CD4-positive, alpha-beta T cell treated with Interleukin-2 at 100 ng/mL for 4 hours (primary cell): ENCODE data around the gene RAP1GAP2.
A peak's percentile ranks its signal among the peaks of the same experiment; 100 is the strongest.
"Not testable (repeated sequence)": the region's sequence is repeated elsewhere in the genome, so short reads cannot be mapped to it uniquely, and the experiment has no call there.

Experiments used
- DNase-seq: peaks from one replicate; pipeline ENCODE4 v3.0.0-alpha.2; 2020; ENCODE audit warnings: low spot score

The RAP1GAP2 gene

DNA sequence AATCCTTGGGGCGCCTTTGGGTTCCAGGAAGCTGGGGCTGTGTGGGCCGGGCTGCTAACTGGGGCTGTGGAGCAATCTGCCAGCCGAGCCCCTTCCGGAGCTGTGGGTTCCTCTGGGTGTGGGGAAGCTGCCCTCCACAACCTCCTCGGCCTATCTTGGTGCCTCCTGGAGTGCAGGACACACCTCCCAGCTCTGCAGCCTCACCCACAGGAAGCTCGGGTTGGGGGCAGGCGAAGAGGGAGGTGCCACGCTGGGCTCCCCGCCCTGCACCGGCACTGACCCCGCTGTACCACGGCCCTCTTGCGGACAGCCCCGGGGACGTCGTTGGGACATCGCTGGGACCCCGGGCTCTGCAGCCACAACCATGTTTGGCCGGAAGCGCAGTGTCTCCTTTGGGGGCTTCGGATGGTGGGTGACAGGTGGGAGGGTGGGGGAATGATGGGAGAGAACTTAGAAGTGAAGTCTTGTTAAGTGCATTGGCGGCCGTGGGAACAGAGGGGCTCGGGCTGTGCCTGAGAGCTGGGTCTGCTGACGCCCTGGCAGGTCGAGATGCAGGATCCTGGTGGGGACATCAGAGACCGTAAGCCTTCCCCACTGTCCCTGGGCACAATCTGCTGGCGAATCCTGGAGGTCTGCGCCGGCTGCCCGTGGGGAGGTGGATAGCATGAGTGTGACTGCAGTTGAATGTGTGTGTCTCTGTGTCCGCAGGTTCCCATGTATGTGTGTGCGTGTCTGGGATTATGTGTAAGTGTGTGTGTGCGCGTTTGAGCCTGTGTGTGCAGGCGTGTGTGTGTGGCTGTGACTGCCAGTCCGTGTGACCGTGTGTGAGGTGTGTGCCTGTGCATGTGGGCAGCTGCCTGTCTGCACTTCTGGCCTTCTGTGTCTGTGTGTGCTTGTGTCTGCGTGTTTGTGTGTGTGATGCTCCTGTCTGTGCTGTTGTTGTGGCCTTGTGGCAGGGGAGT lies at the start of gene RAP1GAP2:
RAP1GAP2 (plus strand) TSS at position 275 of the 962 bp plus-strand sequence; CDS start at position 365, 90 bp downstream.
- DNase-seq = peak; percentile 80

GRCh38 chr17:2749058-2749783 lies 47.0 kb upstream of the RAP1GAP2 start, which contains the start of gene CCDC92B:
Gene CCDC92B (minus strand): TSS chr17:2749652. CDS start chr17:2735145, 14,507 bp downstream.
- DNase-seq = no peak

- DNase-seq = peak; percentile 70
Measured at GRCh38 chr17:2749784-2750181, 46.5 kb upstream of the RAP1GAP2 start.

- DNase-seq = no peak
Measured at GRCh38 chr17:2750721-2751120, 45.5 kb upstream of the RAP1GAP2 start.

- no peak for DNase-seq
Measured at GRCh38 chr17:2751491-2751890, 44.7 kb upstream of the RAP1GAP2 start.

GRCh38 chr17:2755891-2756724 lies 40.1 kb upstream of the RAP1GAP2 start:
- DNase-seq = no peak

GRCh38 chr17:2758870-2759269 lies 37.4 kb upstream of the RAP1GAP2 start:
- no peak for DNase-seq

GRCh38 chr17:2770129-2770528 lies 26.1 kb upstream of the RAP1GAP2 start:
- no peak for DNase-seq

DNA sequence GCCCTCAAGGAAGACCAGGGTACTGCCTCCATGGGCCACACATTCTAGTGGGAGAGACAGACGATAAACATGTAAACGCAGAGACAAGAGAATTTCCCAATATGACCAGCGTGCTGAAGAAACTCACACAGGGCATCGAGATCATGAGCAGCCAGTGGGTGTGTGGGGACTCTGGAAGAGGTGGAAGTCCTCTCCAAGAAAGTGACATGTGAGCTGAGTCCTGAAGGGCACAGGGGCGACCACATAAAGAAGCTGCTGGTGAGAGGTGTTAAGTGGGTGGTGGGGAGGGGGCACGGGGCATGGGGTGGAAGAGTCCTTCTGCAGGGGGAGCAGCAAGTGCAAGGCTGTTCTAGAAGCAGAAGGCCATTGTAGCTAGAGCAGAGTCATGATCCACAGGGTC lies 21.0 kb upstream of the RAP1GAP2 start:
- DNase-seq = no peak

GRCh38 chr17:2776589-2777241 lies 19.5 kb upstream of the RAP1GAP2 start:
- no peak for DNase-seq

DNA sequence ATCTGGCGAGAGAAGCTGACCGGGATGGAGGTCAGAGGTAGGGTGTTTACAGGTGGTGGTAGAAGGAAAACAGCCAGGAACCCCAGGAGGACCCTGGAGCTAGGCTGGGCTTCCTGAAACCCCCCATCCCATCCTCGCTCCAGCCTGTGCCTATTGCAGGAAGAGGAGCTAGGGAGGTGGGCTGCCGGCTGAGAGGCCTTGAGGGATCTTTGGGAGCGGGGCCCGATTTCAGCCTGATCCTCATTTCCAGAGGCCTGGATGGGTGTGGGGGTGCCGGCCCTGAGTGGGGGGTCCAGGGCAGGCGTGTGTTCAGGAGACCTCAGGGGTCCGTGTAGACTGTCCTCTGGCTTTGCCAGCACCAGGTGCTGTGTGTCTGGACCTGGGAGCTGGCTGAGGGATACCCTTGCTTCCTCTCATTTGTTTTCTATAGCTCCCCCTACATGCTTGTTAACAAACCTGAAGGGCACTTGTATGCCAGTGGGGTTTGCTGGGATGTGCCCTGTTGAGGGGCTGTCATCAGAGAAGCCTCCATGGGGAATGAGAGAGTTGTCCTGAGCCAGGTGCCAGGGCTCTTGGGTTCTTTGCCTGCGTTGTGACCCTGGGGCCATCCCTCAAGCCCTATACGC lies 18.9 kb upstream of the RAP1GAP2 start:
- DNase-seq = no peak

DNA sequence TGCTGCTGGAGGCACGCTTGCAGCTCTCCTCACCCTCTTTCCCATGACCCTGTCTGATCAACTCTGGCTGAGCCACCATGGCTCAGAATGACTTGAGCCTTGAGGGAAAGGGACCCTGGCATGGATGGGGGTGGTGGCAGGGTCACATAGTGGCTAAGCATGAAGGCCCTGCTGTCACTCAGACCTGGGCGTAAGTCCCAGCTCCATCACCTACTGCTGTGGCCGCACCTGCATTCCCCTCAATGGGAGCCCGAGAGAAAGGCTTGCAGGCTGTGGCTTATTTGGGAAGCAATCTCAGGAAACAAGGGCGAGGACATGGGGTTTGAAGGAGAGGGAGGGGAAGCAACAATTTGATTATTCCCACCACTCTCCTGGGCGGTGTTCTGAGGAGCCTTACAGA lies 17.7 kb upstream of the RAP1GAP2 start:
- no peak for DNase-seq

DNA sequence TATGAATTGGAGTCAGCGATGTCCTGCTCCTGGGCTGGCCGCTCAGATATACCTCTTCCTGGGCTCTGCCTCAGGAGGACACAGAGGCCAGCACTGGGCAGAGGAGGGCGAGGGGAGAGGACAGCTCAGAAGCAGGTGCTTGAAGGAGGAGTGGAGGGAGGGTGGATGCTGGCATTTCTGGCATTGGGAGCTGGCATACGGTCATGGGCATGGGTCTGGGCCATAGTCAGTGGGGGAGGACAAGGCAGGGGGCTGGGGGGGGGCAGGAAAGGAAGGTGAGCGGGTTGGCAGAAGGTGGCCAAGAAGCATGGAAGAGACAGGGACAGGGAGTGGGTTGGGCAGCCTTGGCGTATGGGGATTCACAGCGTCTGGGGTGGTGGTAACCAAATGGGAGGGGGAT lies 16.7 kb upstream of the RAP1GAP2 start:
- DNase-seq = no peak

DNA sequence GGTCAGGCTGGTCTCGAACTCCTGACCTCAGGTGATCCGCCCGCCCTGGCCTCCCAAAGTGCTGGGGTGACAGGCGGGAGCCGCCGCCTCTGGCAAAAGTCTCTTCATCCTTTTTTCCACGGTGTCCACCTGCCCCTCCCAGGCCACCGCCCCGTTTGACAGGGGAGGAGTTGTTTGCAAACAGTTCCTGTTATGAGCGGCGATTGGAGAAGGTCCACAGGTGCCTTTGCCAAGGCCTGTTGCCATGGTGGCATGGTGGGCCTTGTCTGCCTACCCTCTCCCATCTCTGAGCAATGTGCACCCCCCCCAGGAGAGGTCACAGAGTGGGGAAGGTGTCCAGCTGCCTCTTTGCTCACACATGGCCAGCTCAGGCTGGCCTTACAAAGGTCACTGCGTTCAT lies 16.0 kb upstream of the RAP1GAP2 start:
- DNase-seq = no peak

- DNase-seq = no peak
Measured at GRCh38 chr17:2780931-2781454, 15.2 kb upstream of the RAP1GAP2 start.

GRCh38 chr17:2781598-2781997 lies 14.6 kb upstream of the RAP1GAP2 start:
- not testable (repeated sequence) for DNase-seq

DNA sequence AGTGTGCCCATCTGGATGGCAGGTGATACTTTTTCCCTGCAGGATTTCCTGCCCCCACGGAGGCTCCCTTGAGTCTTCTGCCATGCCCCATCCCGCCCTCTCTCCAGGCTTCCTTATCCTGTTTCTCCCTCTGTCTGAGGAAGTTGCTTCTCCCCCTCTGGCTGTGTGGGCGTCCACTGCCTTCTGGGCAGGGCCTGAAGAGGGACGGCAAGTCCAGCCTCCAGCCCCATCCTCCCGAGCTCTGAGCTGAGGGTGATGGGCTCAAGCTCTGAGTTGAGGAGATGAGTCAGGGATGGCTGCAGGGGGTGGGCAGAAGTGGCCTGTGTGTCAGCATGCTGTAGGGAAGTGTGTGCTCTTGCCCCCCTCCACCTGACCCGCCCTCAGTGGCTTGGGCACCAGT lies 14.2 kb upstream of the RAP1GAP2 start:
- no peak for DNase-seq

DNA sequence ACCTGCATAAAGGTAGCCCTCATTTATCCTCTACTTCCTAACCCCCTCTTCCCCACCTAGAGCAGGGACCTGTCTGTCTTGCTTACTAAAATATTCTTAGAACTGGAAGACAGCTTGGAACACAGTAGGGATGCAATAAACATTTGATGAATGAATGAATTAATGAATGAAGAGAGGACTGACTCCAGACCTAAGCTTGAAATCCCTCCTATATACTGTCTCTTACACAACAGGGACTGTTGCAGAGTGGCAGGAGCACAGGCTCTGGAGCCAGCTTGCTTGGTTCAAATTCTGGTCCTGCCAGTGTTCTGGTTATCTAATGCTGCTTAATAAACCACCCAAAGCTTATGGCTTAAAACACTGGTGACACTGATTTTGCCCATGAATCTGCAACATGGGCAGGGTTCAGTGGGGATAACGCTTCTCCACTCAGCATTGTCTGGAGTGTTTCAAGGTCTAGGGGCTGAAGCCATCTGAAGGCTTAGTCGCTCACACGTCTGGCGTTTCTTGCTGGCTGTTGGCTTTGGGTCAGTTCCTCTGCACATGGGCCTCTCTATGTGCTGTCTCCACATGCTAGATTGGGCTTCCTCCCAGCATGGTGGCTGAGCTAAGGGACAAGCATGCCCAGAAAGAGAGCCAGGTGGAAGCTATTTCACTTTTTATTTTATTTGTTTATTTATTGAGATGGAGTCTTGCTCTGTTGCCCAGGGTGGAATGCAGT lies 12.8 kb upstream of the RAP1GAP2 start:
- no peak for DNase-seq

DNA sequence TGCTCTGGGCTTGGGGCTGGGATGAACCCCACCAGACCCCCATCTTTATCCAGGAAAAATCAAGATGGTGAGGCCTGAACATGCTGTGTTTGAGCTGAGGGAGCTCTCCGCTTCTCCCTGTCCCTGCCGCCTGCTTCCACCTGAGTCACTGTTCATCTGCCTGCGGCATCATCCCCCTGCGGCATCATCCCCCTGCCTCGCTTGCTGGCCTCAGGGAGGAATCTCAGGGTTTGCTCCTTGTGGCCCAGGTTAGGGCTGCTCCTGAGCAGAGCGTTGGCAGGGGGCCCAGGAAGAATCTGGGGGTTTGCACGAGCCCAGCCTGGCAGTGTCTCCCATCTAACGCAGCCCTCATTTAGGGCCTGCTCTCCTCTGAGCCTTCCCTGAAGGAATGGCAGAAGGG lies 11.4 kb upstream of the RAP1GAP2 start:
- DNase-seq = no peak

DNA sequence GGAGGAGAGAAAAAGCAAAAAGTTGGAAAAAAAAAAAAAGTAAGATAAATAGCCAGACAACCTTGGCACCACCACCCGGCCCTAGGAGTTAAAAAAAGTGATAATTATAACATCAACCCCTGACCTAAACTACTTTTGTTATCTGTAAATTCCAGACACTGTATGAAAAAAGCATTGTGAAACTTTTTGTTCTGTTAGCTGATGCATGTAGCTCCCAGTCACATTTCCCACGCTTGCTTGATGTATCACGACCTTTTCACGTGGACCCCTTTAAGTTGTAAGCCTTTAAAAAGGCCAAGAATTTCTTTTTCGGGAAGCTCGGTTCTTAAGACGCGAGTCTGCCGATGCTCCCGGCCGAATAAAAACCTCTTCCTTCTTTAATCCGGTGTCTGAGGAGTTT lies 10.9 kb upstream of the RAP1GAP2 start:
- DNase-seq = not testable (repeated sequence)
